Left colon (tissue), 2 donors: ENCODE data around the gene HCRTR2. TPM values are rescaled to one million over a fixed set of nuclear protein-coding genes. Genes with fewer than 3 reads are reported as not detected.
A peak's percentile ranks its signal among the peaks of the same experiment; 100 is the strongest.
"Not testable (repeated sequence)": the region's sequence is repeated elsewhere in the genome, so short reads cannot be mapped to it uniquely, and the experiment has no call there.

Source experiments
- ATAC-seq: fragments of 200-7000 bp; cut with Tn5 transposase; one replicate; pipeline ENCODE4 v1.9.1; 2020; ENCODE audit warnings: mild to moderate bottlenecking, moderate library complexity
- DNase-seq, 2 donors: peaks; one replicate each; pipeline ENCODE4 v3.0.0-alpha.2; 2020
- intact Hi-C, 2 donors: fragments of 100-400 bp; cut with DNase I in 1 of 2; cut with micrococcal nuclease in 1 of 2; formaldehyde crosslinking; loops; one replicate each; pipeline versions ENCODE4 v1.11.2 to v1.14.0; 2022; cut with DNase I, micrococcal nuclease
- total RNA-seq, 2 donors: library from RNA; stranded (reverse); fragmentation: NEBNext Ultra II Directional; extraction: Animal tissue kit (Norgen Biotek cat#: 25700); gene quantifications; one replicate each; pipeline ENCODE4 v1.2.1, GENCODE V29; 2021
- donor health status: DM: no; HTN: no; CAD: no.
- donor health status: DM: yes; HTN: yes; CAD: no.

Gene HCRTR2
- total RNA-seq, 2 donors from 2014 or later: not detected

- DNase-seq (no peak), ATAC-seq (no peak)
- intact Hi-C loops: no loop called here
Observed at GRCh38 chr6:55208478-55209458, 34.5 kb downstream of the HCRTR2 start.

GRCh38 chr6:55210952-55211351 is 36.6 kb downstream of the HCRTR2 start:
- ATAC-seq: no peak
- no peak for DNase-seq
- intact Hi-C loops: no loop called here

GRCh38 chr6:55212156-55212555 is 37.8 kb downstream of the HCRTR2 start:
- no peak for ATAC-seq
- no peak for DNase-seq
- intact Hi-C loops: no loop called here

GRCh38 chr6:55220961-55221360 is 46.6 kb downstream of the HCRTR2 start:
- intact Hi-C loops: no loop called here
- no peak for DNase-seq
- ATAC-seq: no peak

GRCh38 chr6:55227862-55228261 is 53.5 kb downstream of the HCRTR2 start:
- intact Hi-C loops: no loop called here
- no peak for DNase-seq
- ATAC-seq: no peak

GRCh38 chr6:55239099-55239498 is 64.8 kb downstream of the HCRTR2 start:
- ATAC-seq (no peak), DNase-seq (no peak)
- intact Hi-C loops: no loop called here

- intact Hi-C loops: loop anchor here in 1 of 2 donors (10.0 kb wide), 1 partner anchor 1266 kb away; no protein-coding TSS in a partner anchor
- peak; percentile 37 for ATAC-seq
- DNase-seq: not testable (repeated sequence)
Observed at GRCh38 chr6:55240975-55241605, 66.8 kb downstream of the HCRTR2 start.

- no peak for DNase-seq
- intact Hi-C loops: no loop called here
Observed at GRCh38 chr6:55250400-55250799, 76.1 kb downstream of the HCRTR2 start.

GRCh38 chr6:55255113-55255512 is 80.8 kb downstream of the HCRTR2 start:
- intact Hi-C loops: no loop called here
- DNase-seq (no peak), ATAC-seq (peak; percentile 71)

More at GRCh38 chr6:55250400-55250799, 76.1 kb downstream of the HCRTR2 start:
- ATAC-seq: no peak

- no peak for DNase-seq
- intact Hi-C loops: no loop called here
- no peak for ATAC-seq
Observed at GRCh38 chr6:55260181-55260580, 85.9 kb downstream of the HCRTR2 start.

- ATAC-seq (no peak), DNase-seq (no peak)
- intact Hi-C loops: no loop called here
Observed at GRCh38 chr6:55265409-55266114, 91.2 kb downstream of the HCRTR2 start.

GRCh38 chr6:55266896-55267295 is 92.6 kb downstream of the HCRTR2 start:
- DNase-seq: no peak
- no peak for ATAC-seq
- intact Hi-C loops: no loop called here

GRCh38 chr6:55276745-55277530 is 102.6 kb downstream of the HCRTR2 start:
- no peak for DNase-seq
- peak; percentile 64 for ATAC-seq
- intact Hi-C loops: no loop called here

- no peak for DNase-seq
- ATAC-seq: no peak
- intact Hi-C loops: no loop called here
Observed at GRCh38 chr6:55277646-55278045, 103.3 kb downstream of the HCRTR2 start.

- DNase-seq: no peak
- intact Hi-C loops: no loop called here
Observed at GRCh38 chr6:55281215-55281614, 106.9 kb downstream of the HCRTR2 start.

GRCh38 chr6:55282115-55282514 is 107.8 kb downstream of the HCRTR2 start:
- no peak for DNase-seq
- no peak for ATAC-seq
- intact Hi-C loops: no loop called here

More at GRCh38 chr6:55281215-55281614, 106.9 kb downstream of the HCRTR2 start:
- ATAC-seq: peak; percentile 96

GRCh38 chr6:55286824-55287223 is 112.5 kb downstream of the HCRTR2 start:
- ATAC-seq: no peak
- no peak for DNase-seq
- intact Hi-C loops: no loop called here

- intact Hi-C loops: no loop called here
- DNase-seq (no peak), ATAC-seq (no peak)
Observed at GRCh38 chr6:55290736-55291135, 116.4 kb downstream of the HCRTR2 start.

GRCh38 chr6:55293116-55293515 is 118.8 kb downstream of the HCRTR2 start:
- ATAC-seq (no peak), DNase-seq (no peak)
- intact Hi-C loops: no loop called here
